Body of pancreas (tissue), 4 donors: ENCODE results near the gene LEMD2. TPM values are rescaled to one million over a fixed set of nuclear protein-coding genes. Genes with fewer than 3 reads are reported as not detected.
A peak's percentile ranks its signal among the peaks of the same experiment; 100 is the strongest.

Experiments
- ATAC-seq: fragments of 150-250 bp; one replicate; pipeline ENCODE4 v1.9.1; 2016
- DNase-seq, 4 donors: peaks; one replicate each; pipeline ENCODE4 v3.0.0-alpha.2; 2019
- H3K27ac ChIP-seq, 4 donors: fragments of 200-600 bp; sonication (generic); 1 replicate in 3 of 4; 2 replicates in 1 of 4; pipeline versions ENCODE4 v1.5.1 to v1.6.1; 2016 to 2019; ENCODE audit warnings: mild to moderate bottlenecking in 1 of 4, mixed read lengths in 1 of 4, moderate library complexity in 1 of 4
- H3K27me3 ChIP-seq, 2 donors: fragments of 200-600 bp; sonication (generic); one replicate each; pipeline ENCODE4 v1.6.0; 2016; ENCODE audit warnings: mild to moderate bottlenecking in 1 of 2
- H3K36me3 ChIP-seq, 2 donors: fragments of 200-600 bp; sonication (generic); replicated peaks in 1 of 2; 2 replicates each; pipeline ENCODE4 v1.5.1; 2016; ENCODE audit warnings: low read depth in 2 of 2; ENCODE audit not compliant: insufficient read depth in 1 of 2
- H3K4me1 ChIP-seq: fragments of 200-600 bp; sonication (generic); one replicate; pipeline ENCODE4 v1.6.0; 2016
- H3K4me3 ChIP-seq, 2 donors: fragments of 200-600 bp; sonication (generic); 1 replicate in 1 of 2; 2 replicates in 1 of 2; pipeline ENCODE4 v1.5.1; 2016 to 2019
- H3K9me3 ChIP-seq, 3 donors: fragments of 200-600 bp; sonication (generic); 1 replicate in 2 of 3; 2 replicates in 1 of 3; pipeline ENCODE4 v1.5.1; 2016
- CTCF ChIP-seq, 7 experiments: fragments of 450-650 bp in 4 of 7; fragments of 200-600 bp in 3 of 7; sonication (generic) in 3 of 7; IDR thresholded peaks; one replicate each; pipeline ENCODE4 v1.5.1; 2016 to 2019; ENCODE audit warnings: antibody characterized with exemption in 7 of 7
- POLR2A ChIP-seq, 3 donors: fragments of 450-650 bp; IDR thresholded peaks; one replicate each; pipeline ENCODE4 v1.6.1; 2016; ENCODE audit warnings: antibody characterized with exemption in 3 of 3, mild to moderate bottlenecking in 2 of 3
- WGBS, 2 donors: methylation state at CpG; one replicate each; pipeline ENCODE4 v1.1.5; 2017; 5-methylcytosine and 5-hydroxymethylcytosine counted together
- intact Hi-C: fragments of 100-400 bp; cut with DNase I; formaldehyde crosslinking; loops from one replicate; pipeline ENCODE4 v1.15.1; 2023
- total RNA-seq, 2 donors: library from RNA; depleted of rRNA; stranded (reverse); fragments of >200 nt; gene quantifications; one replicate each; pipeline ENCODE4 v1.1.0, GENCODE V29; 2016

Gene LEMD2
- total RNA-seq, 2 donors from 2014 or later: 32.7 to 48.8 TPM

GRCh38 chr6:33726696-33727095 lies 62.2 kb downstream of the LEMD2 start:
- TF ChIP-seq CTCF (IDR thresholded peaks at IDR 0.05): no peak
- TF ChIP-seq POLR2A (IDR thresholded peaks at IDR 0.05): no peak
- DNase-seq (no peak), ATAC-seq (no peak)
- H3K4me3 ChIP-seq: no peak overlapping the region
- H3K4me1 ChIP-seq: peaks cover 44% of the 10 kb centered on the region
- H3K9me3 ChIP-seq: no peaks in the 10 kb centered on the region
- intact Hi-C loops: no loop called here
- peak overlapping the region in 2 of 4 donors; percentile 80 to 83 for H3K27ac ChIP-seq
- no peaks in the 10 kb centered on the region for H3K27me3 ChIP-seq
- 95 to 100% methylated on average over 3 to 15 of the region's 15 CpGs for WGBS, 2 donors
- no peaks in the 10 kb centered on the region for H3K36me3 ChIP-seq

- H3K4me3 ChIP-seq: no peak overlapping the region
- H3K27ac ChIP-seq: no peak overlapping the region
- WGBS, 2 donors: 86 to 94% methylated on average over 7 of the region's 7 CpGs
- intact Hi-C loops: no loop called here
- peaks cover 38% of the 10 kb centered on the region for H3K4me1 ChIP-seq
- H3K27me3 ChIP-seq: no peaks in the 10 kb centered on the region
- TF ChIP-seq CTCF (IDR thresholded peaks at IDR 0.05) (no peak), POLR2A (IDR thresholded peaks at IDR 0.05) (no peak)
- no peak for DNase-seq
- no peaks in the 10 kb centered on the region for H3K9me3 ChIP-seq
- ATAC-seq: no peak
- H3K36me3 ChIP-seq: no peaks in the 10 kb centered on the region
Observed at GRCh38 chr6:33725891-33726673, 62.8 kb downstream of the LEMD2 start.

- Histone ChIP-seq H3K4me1 (peaks cover 43% of the 10 kb centered on the region), H3K9me3 (no peaks in the 10 kb centered on the region), H3K27me3 (no peaks in the 10 kb centered on the region), H3K36me3 (no peaks in the 10 kb centered on the region), H3K27ac (no peak overlapping the region), H3K4me3 (no peak overlapping the region)
- no peak for TF ChIP-seq POLR2A (IDR thresholded peaks at IDR 0.05)
- TF ChIP-seq CTCF (IDR thresholded peaks at IDR 0.05): no peak
- ATAC-seq (no peak), DNase-seq (no peak)
- WGBS, 2 donors: 85 to 94% methylated on average over 13 of the region's 14 CpGs
- intact Hi-C loops: no loop called here
Observed at GRCh38 chr6:33725222-33725621, 63.7 kb downstream of the LEMD2 start.

- Histone ChIP-seq H3K4me3 (no peak overlapping the region), H3K36me3 (no peaks in the 10 kb centered on the region), H3K4me1 (peaks cover 43% of the 10 kb centered on the region), H3K9me3 (no peaks in the 10 kb centered on the region), H3K27ac (no peak overlapping the region), H3K27me3 (no peaks in the 10 kb centered on the region)
- ATAC-seq (no peak), DNase-seq (no peak)
- intact Hi-C loops: no loop called here
- TF ChIP-seq POLR2A (IDR thresholded peaks at IDR 0.05): no peak
- no peak for TF ChIP-seq CTCF (IDR thresholded peaks at IDR 0.05)
- WGBS, 2 donors: 79 to 81% methylated on average over 13 of the region's 13 CpGs
Observed at GRCh38 chr6:33724102-33725023, 64.6 kb downstream of the LEMD2 start.
